Measurements from ENCODE around the gene VILL. TPM values are rescaled to one million over a fixed set of nuclear protein-coding genes. Genes with fewer than 3 reads are reported as not detected.

Gene VILL
- polyA plus RNA-seq, 1 of the 3 experiments (the other 2 are of a cell fraction): 8.8 TPM

DNA sequence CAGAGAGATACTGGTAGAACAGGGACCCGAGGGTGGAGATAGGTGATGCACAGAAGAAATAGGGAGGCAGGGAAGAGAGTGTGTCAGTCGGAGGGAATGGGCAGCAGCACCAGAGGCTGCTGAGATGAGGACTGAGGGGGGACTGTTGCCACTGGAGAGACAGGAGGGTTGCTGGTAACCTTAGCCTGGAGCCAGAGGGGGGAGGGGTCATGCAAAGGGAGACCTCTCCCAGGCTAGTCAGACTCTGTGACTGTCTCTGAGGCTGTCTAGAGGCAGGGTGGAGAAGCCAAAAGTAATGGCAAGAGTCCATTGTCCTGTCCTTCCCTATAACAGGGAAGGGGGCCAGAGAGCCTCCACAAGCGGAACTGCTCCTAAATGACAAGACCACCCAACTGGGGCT, 46.3 kb downstream of the VILL start:
- POLR2A ChIA-PET: no interaction called here
- Histone ChIP-seq H3K4me2 (no peak overlapping the region), H3F3A (replicated peaks; ENCODE audit: insufficient read depth) (no peaks in the 10 kb centered on the region), H3K4me3 (ENCODE audit: low read depth in 2 of 2, low read length in 1 of 2) (no peak overlapping the region), H3K36me3 (replicated peaks in 1 of 2; ENCODE audit: control insufficient read depth in 1 of 2, insufficient read depth in 2 of 2, low read length in 1 of 2) (no peaks in the 10 kb centered on the region), H3K9ac (no peak overlapping the region), H3K4me1 (ENCODE audit: control insufficient read depth in 1 of 2, insufficient read depth in 2 of 2, low read depth in 1 of 2, low read length in 1 of 2) (no peaks in the 10 kb centered on the region), H2AFZ (ENCODE audit: low read depth) (no peak overlapping the region), H3K9me2 (no peaks in the 10 kb centered on the region), H4K20me1 (ENCODE audit: insufficient read depth) (no peaks in the 10 kb centered on the region), H3K27me3 (ENCODE audit: insufficient read depth) (no peaks in the 10 kb centered on the region), H3K27ac (ENCODE audit: low read depth in 2 of 2, low read length in 1 of 2) (no peak overlapping the region), H3K79me2 (ENCODE audit: insufficient read depth) (no peaks in the 10 kb centered on the region), H3K9me3 (no peaks in the 10 kb centered on the region)
- WGBS (ENCODE audit: low lambda C conversion rate): 55% methylated on average over 2 of the region's 3 CpGs
- CTCF ChIA-PET: no interaction called here
- no peak for DNase-seq
- TF ChIP-seq POLR2AphosphoS5 (IDR thresholded peaks at IDR 0.05; ENCODE audit: low read depth, low read length): no peak
- TF ChIP-seq YY1 (IDR thresholded peaks at IDR 0.05; ENCODE audit: low read depth): no peak
- TF ChIP-seq CHD2 (IDR thresholded peaks at IDR 0.05; ENCODE audit: low read length, partially characterized antibody): no peak
- TF ChIP-seq MEF2A (IDR thresholded peaks at IDR 0.05; ENCODE audit: borderline replicate concordance, low read depth): no peak
- TF ChIP-seq, protein P1, sequence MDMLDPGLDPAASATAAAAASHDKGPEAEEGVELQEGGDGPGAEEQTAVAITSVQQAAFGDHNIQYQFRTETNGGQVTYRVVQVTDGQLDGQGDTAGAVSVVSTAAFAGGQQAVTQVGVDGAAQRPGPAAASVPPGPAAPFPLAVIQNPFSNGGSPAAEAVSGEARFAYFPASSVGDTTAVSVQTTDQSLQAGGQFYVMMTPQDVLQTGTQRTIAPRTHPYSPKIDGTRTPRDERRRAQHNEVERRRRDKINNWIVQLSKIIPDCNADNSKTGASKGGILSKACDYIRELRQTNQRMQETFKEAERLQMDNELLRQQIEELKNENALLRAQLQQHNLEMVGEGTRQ (IDR thresholded peaks at IDR 0.05; ENCODE audit: borderline replicate concordance, low read depth, low read length): no peak
- TF ChIP-seq NRF1 (IDR thresholded peaks at IDR 0.05; ENCODE audit: low read depth, low read length): no peak
- no peak for TF ChIP-seq ELF1 (IDR thresholded peaks at IDR 0.05)
- TF ChIP-seq JUND (IDR thresholded peaks at IDR 0.05): no peak
- TF ChIP-seq TAF1 (IDR thresholded peaks at IDR 0.05; ENCODE audit: borderline replicate concordance, low read depth, low read length): no peak
- no peak for TF ChIP-seq REST (IDR thresholded peaks at IDR 0.05; ENCODE audit: low read depth, low read length)
- TF ChIP-seq, protein P2, sequence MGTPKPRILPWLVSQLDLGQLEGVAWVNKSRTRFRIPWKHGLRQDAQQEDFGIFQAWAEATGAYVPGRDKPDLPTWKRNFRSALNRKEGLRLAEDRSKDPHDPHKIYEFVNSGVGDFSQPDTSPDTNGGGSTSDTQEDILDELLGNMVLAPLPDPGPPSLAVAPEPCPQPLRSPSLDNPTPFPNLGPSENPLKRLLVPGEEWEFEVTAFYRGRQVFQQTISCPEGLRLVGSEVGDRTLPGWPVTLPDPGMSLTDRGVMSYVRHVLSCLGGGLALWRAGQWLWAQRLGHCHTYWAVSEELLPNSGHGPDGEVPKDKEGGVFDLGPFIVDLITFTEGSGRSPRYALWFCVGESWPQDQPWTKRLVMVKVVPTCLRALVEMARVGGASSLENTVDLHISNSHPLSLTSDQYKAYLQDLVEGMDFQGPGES (IDR thresholded peaks at IDR 0.05; ENCODE audit: low read depth, low read length): no peak
- TF ChIP-seq, protein P3, sequence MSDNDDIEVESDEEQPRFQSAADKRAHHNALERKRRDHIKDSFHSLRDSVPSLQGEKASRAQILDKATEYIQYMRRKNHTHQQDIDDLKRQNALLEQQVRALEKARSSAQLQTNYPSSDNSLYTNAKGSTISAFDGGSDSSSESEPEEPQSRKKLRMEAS (IDR thresholded peaks at IDR 0.05; ENCODE audit: low read depth): no peak
- TF ChIP-seq GATA2 (CRISPR knock-in tag; IDR thresholded peaks at IDR 0.05): no peak
- no peak for TF ChIP-seq RAD21 (IDR thresholded peaks at IDR 0.05; ENCODE audit: low read length)
- TF ChIP-seq EZH2phosphoT487 (IDR thresholded peaks at IDR 0.05; ENCODE audit: borderline replicate concordance, low read depth): no peak
- TF ChIP-seq RFX5 (IDR thresholded peaks at IDR 0.05; ENCODE audit: low read length): no peak
- TF ChIP-seq MXI1 (IDR thresholded peaks at IDR 0.05; ENCODE audit: low read depth, low read length): no peak
- TF ChIP-seq, protein P4, sequence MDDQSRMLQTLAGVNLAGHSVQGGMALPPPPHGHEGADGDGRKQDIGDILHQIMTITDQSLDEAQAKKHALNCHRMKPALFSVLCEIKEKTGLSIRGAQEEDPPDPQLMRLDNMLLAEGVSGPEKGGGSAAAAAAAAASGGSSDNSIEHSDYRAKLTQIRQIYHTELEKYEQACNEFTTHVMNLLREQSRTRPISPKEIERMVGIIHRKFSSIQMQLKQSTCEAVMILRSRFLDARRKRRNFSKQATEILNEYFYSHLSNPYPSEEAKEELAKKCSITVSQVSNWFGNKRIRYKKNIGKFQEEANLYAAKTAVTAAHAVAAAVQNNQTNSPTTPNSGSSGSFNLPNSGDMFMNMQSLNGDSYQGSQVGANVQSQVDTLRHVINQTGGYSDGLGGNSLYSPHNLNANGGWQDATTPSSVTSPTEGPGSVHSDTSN (IDR thresholded peaks at IDR 0.05): no peak

Data from SK-N-SH (cell line).